ENCODE measurements around the gene ISX.

GRCh38 chr22:35064664-35065063 lies 1.3 kb upstream of the ISX start:
- TF ChIP-seq CTCF (IDR thresholded peaks at IDR 0.05): no peak
- TF ChIP-seq ZFX (IDR thresholded peaks at IDR 0.05; ENCODE audit: borderline replicate concordance): no peak
